GM12872 (cell line): Measurements from ENCODE around the gene WIPF3.

Source experiments
- CTCF ChIP-seq: IDR thresholded peaks from 3 replicates; pipeline ENCODE4 v1.5.1; 2011; ENCODE audit warnings: low read depth, mild to moderate bottlenecking, low read length, moderate library complexity; ENCODE audit not compliant: insufficient read depth

The WIPF3 gene

GRCh38 chr7:29873644-29874294 is 67.5 kb downstream of the WIPF3 start:
- TF ChIP-seq CTCF, result no peak

GRCh38 chr7:29875741-29876140 is 69.4 kb downstream of the WIPF3 start:
- TF ChIP-seq CTCF, result no peak

- no peak for TF ChIP-seq CTCF
Observed at GRCh38 chr7:29877196-29877595, 70.9 kb downstream of the WIPF3 start.

GRCh38 chr7:29878081-29878688 is 71.9 kb downstream of the WIPF3 start:
- peak; percentile 53; the same call in 2 of the 3 replicates for TF ChIP-seq CTCF

- TF ChIP-seq CTCF, result no peak
Observed at GRCh38 chr7:29879609-29880008, 73.3 kb downstream of the WIPF3 start.

GRCh38 chr7:29881724-29882123 is 75.4 kb downstream of the WIPF3 start:
- no peak for TF ChIP-seq CTCF

- no peak for TF ChIP-seq CTCF
Observed at GRCh38 chr7:29882481-29882880, 76.2 kb downstream of the WIPF3 start.
